Left ventricle myocardium inferior (tissue), 1 donor: ENCODE results near the gene TXNDC11. TPM values are rescaled to one million over a fixed set of nuclear protein-coding genes. Genes with fewer than 3 reads are reported as not detected.
A peak's percentile ranks its signal among the peaks of the same experiment; 100 is the strongest.

Experiments
- DNase-seq: peaks from one replicate; pipeline ENCODE4 v3.0.0-alpha.2; 2020
- H3K27ac ChIP-seq: fragments of 200-600 bp; replicated peaks from 2 replicates; pipeline ENCODE4 v1.8.0; 2021
- H3K27me3 ChIP-seq: fragments of 200-600 bp; 2 replicates; pipeline ENCODE4 v1.8.0; 2021; ENCODE audit warnings: low read depth
- H3K36me3 ChIP-seq: fragments of 200-600 bp; 2 replicates; pipeline ENCODE4 v1.8.0; 2021
- H3K4me1 ChIP-seq: fragments of 200-600 bp; 2 replicates; pipeline ENCODE4 v1.8.0; 2021
- H3K4me3 ChIP-seq: fragments of 200-600 bp; 2 replicates; pipeline ENCODE4 v1.8.0; 2021; ENCODE audit warnings: mild to moderate bottlenecking, moderate library complexity
- H3K9me3 ChIP-seq: fragments of 200-600 bp; replicated peaks from 2 replicates; pipeline ENCODE4 v1.8.0; 2021
- intact Hi-C: fragments of 100-400 bp; cut with micrococcal nuclease; formaldehyde crosslinking; loops from one replicate; pipeline ENCODE4 v1.11.0; 2022
- total RNA-seq: library from RNA; stranded (reverse); fragmentation: NEBNext Ultra II Directional; extraction: Animal tissue kit (Norgen Biotek cat#: 25700); gene quantifications from one replicate; pipeline ENCODE4 v1.2.1, GENCODE V29; 2021
- TF ChIP-seq, protein P1 (sequence below): fragments of 200-600 bp; IDR thresholded peaks from 2 replicates; pipeline ENCODE4 v1.8.0; 2021; ENCODE audit warnings: antibody characterized with exemption, mild to moderate bottlenecking, borderline replicate concordance
- donor health status: DM: no; HTN: yes; CAD: no; lungs with severe emphysema.

TXNDC11 gene
- total RNA-seq, 1 donor from 2014 or later, result 23.9 TPM

GRCh38 chr16:11688520-11688886 lies 54.2 kb downstream of the TXNDC11 start:
- H3K36me3 ChIP-seq, result peaks cover 73% of the 10 kb centered on the region
- intact Hi-C loops, result no loop called here
- TF ChIP-seq, protein P1, sequence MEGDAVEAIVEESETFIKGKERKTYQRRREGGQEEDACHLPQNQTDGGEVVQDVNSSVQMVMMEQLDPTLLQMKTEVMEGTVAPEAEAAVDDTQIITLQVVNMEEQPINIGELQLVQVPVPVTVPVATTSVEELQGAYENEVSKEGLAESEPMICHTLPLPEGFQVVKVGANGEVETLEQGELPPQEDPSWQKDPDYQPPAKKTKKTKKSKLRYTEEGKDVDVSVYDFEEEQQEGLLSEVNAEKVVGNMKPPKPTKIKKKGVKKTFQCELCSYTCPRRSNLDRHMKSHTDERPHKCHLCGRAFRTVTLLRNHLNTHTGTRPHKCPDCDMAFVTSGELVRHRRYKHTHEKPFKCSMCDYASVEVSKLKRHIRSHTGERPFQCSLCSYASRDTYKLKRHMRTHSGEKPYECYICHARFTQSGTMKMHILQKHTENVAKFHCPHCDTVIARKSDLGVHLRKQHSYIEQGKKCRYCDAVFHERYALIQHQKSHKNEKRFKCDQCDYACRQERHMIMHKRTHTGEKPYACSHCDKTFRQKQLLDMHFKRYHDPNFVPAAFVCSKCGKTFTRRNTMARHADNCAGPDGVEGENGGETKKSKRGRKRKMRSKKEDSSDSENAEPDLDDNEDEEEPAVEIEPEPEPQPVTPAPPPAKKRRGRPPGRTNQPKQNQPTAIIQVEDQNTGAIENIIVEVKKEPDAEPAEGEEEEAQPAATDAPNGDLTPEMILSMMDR, result no peak

GRCh38 chr16:11687601-11688519 lies 54.8 kb downstream of the TXNDC11 start:
- Histone ChIP-seq H3K4me3 (no peak overlapping the region), H3K4me1 (peaks cover 63% of the 10 kb centered on the region), H3K27ac (peak overlapping the region; percentile 34), H3K27me3 (no peaks in the 10 kb centered on the region), H3K9me3 (no peaks in the 10 kb centered on the region), H3K36me3 (peaks cover 79% of the 10 kb centered on the region)
- intact Hi-C loops, result no loop called here
- no peak for DNase-seq
- TF ChIP-seq, protein P1, result no peak

More at GRCh38 chr16:11688520-11688886, 54.2 kb downstream of the TXNDC11 start:
- H3K4me3 ChIP-seq, result no peak overlapping the region
- no peak for DNase-seq
- H3K4me1 ChIP-seq, result peaks cover 59% of the 10 kb centered on the region
- H3K27me3 ChIP-seq, result no peaks in the 10 kb centered on the region
- no peaks in the 10 kb centered on the region for H3K9me3 ChIP-seq
- H3K27ac ChIP-seq, result peak overlapping the region; percentile 18

GRCh38 chr16:11686713-11687380 lies 55.8 kb downstream of the TXNDC11 start:
- Histone ChIP-seq H3K36me3 (peaks cover 76% of the 10 kb centered on the region), H3K4me1 (peaks cover 68% of the 10 kb centered on the region)

DNA sequence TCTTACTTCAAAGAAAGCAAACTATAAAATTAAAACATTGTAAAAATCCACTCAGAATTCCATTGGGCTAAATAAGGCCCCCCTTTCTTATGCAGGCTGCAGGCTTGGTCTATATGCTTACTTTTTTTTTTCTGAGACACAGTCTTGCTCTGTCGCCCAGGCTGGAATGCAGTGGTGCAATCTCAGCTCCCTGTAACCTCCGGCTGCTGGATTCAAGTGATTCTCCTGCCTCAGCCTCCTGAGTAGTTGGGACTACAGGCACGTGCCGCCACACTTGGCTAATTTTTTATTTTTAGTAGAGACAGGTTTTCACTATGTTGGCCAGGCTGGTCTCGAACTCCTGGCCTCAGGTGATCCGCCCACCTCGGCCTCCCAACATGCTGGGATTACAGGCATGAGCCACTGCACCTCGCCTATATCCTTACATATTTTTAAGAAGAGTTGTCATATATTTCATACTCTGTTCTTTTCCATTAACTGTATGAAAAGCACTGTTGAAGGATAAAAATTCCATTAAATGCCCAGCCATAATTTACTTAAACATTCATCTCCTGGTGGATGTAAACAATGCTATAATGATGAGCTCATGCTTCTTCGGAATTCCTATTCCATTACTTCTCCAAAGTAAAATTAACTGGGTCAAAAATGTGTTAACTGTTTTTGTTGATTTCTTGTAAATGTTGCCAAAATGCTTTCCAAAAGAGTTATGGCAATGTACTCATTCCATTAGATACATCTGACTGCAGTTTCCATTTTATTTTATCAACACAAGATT lies 56.6 kb downstream of the TXNDC11 start:
- H3K36me3 ChIP-seq, result peaks cover 68% of the 10 kb centered on the region
- no peak for DNase-seq
- H3K27me3 ChIP-seq, result no peaks in the 10 kb centered on the region
- peaks cover 77% of the 10 kb centered on the region for H3K4me1 ChIP-seq
- intact Hi-C loops, result no loop called here
- TF ChIP-seq, protein P1, result no peak
- H3K9me3 ChIP-seq, result no peaks in the 10 kb centered on the region
- H3K4me3 ChIP-seq, result no peak overlapping the region
- peak overlapping the region; percentile 34 for H3K27ac ChIP-seq

More at GRCh38 chr16:11686713-11687380, 55.8 kb downstream of the TXNDC11 start:
- intact Hi-C loops, result no loop called here
- H3K4me3 ChIP-seq, result no peak overlapping the region
- TF ChIP-seq, protein P1, result no peak
- no peak for DNase-seq
- H3K27me3 ChIP-seq, result no peaks in the 10 kb centered on the region
- H3K9me3 ChIP-seq, result no peaks in the 10 kb centered on the region
- H3K27ac ChIP-seq, result peak overlapping the region; percentile 34
